Calu3 (cell line): ENCODE measurements around the gene TTC12. TPM values are rescaled to one million over a fixed set of nuclear protein-coding genes. Genes with fewer than 3 reads are reported as not detected.

ENCODE experiments used
- BruUV-seq: library from RNA; stranded (reverse); fragments of 400-500 nt; replicated peaks from 2 replicates; lab custom pipeline; 2021; lab: Mats Ljungman, UMichigan
- CTCF ChIA-PET: fragments of 300-600 bp; sonication (Branson Sonifier 250); formaldehyde crosslinking; loops from one replicate; lab custom pipeline; 2022; ENCODE audit warnings: antibody characterized with exemption; lab: Charles Lee
- DNase-seq: peaks from one replicate; pipeline ENCODE4 v3.0.0; 2022
- H3K27ac Mint-ChIP-seq: one replicate; pipeline ENCODE4 v1.8.0; 2022; ENCODE audit warnings: mixed read lengths; ENCODE audit not compliant: unreplicated experiment
- H3K27me3 Mint-ChIP-seq: one replicate; pipeline ENCODE4 v1.8.0; 2022; ENCODE audit warnings: mixed read lengths; ENCODE audit not compliant: unreplicated experiment
- H3K36me3 Mint-ChIP-seq: one replicate; pipeline ENCODE4 v1.8.0; 2022; ENCODE audit warnings: mild to moderate bottlenecking, moderate library complexity, mixed read lengths; ENCODE audit not compliant: insufficient read depth, unreplicated experiment
- H3K4me1 Mint-ChIP-seq: one replicate; pipeline ENCODE4 v1.8.0; 2022; ENCODE audit warnings: mild to moderate bottlenecking, low read depth, mixed read lengths; ENCODE audit not compliant: unreplicated experiment
- H3K4me3 Mint-ChIP-seq: one replicate; pipeline ENCODE4 v1.8.0; 2022; ENCODE audit warnings: mild to moderate bottlenecking, low read depth, moderate library complexity, mixed read lengths; ENCODE audit not compliant: unreplicated experiment
- H3K9me3 Mint-ChIP-seq: one replicate; pipeline ENCODE4 v1.8.0; 2022; ENCODE audit warnings: low read depth, mixed read lengths; ENCODE audit not compliant: unreplicated experiment
- CTCF ChIP-seq: fragments of 200-600 bp; IDR thresholded peaks from one replicate; pipeline ENCODE4 v1.8.0; 2022; ENCODE audit warnings: antibody characterized with exemption; ENCODE audit not compliant: unreplicated experiment
- intact Hi-C: fragments of 100-400 bp; cut with micrococcal nuclease; formaldehyde crosslinking; loops from one replicate; pipeline ENCODE4 v1.10.0; 2022; ENCODE audit not compliant: unreplicated experiment
- total RNA-seq: library from RNA; stranded (reverse); gene quantifications from 2 replicates; pipeline ENCODE4 v1.2.3, GENCODE V29; 2022

TTC12 gene
- total RNA-seq, 1 experiment from 2014 or later, result 15.0 TPM

DNA sequence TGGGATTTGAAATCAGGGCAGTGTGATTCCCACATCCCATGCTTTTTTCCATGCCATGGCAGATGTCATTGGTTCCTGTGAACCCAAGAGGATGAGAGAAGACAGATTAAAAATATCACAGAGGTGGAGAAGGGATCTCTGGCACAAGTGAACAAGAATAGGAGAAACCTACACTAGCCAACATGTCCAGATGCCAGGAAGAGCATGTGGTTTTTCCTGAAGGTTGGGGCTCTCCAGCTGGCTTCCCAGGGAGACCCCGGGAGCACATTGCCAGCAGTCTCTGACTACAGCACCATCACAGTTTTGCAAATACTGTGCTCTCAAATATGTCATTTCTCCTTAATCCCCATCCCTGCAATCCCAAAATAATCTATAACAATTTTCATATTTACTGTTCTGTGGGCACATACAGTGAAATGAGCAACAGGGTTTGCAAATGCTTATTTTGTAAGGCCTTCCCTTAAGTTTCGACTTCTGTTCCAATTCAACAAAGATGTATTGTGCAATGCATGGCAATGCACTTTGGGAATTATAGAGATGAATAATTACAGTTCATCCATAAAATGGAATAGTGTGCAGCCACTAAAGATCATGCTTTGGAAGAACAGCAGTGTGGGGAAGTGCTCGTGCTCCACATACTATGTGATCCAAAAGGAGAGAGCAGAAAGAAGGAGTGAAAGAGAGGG, 78.0 kb downstream of the TTC12 start:
- H3K4me3 Mint-ChIP-seq, result no peak overlapping the region
- no peak for TF ChIP-seq CTCF
- no peaks in the 10 kb centered on the region for H3K27me3 Mint-ChIP-seq
- no peak for DNase-seq
- no TSS peak for BruUV-seq
- CTCF ChIA-PET, result no interaction called here
- H3K36me3 Mint-ChIP-seq, result no peaks in the 10 kb centered on the region
- intact Hi-C loops, result no loop called here
- no peaks in the 10 kb centered on the region for H3K9me3 Mint-ChIP-seq
- H3K27ac Mint-ChIP-seq, result no peak overlapping the region
- no peaks in the 10 kb centered on the region for H3K4me1 Mint-ChIP-seq

- Mint-ChIP-seq H3K27ac (no peak overlapping the region), H3K9me3 (no peaks in the 10 kb centered on the region), H3K4me1 (no peaks in the 10 kb centered on the region), H3K36me3 (no peaks in the 10 kb centered on the region), H3K4me3 (no peak overlapping the region), H3K27me3 (no peaks in the 10 kb centered on the region)
- TF ChIP-seq CTCF, result no peak
- no TSS peak for BruUV-seq
- no peak for DNase-seq
- intact Hi-C loops, result no loop called here
- CTCF ChIA-PET, result no interaction called here
These were observed 79.2 kb downstream of the TTC12 start for GRCh38 chr11:113393501-113393985.

DNA sequence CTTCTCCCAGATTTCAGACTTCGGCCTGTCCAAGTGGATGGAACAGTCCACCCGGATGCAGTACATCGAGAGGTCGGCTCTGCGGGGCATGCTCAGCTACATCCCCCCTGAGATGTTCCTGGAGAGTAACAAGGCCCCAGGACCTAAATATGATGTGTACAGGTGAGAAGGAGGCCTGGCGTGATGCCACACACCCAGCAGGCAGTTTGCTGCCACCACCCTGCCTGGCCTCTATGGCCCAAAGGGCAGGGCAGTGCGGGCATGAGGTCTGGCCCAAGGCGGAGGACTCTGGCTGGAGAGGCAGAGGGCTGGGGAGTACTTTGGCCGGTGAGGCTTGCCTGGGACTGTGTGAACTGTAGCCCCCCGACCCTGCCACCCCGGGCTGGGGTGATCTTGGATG, 80.5 kb downstream of the TTC12 start:
- no peak overlapping the region for H3K27ac Mint-ChIP-seq
- no peak for DNase-seq
- intact Hi-C loops, result no loop called here
- BruUV-seq, result no TSS peak
- no peaks in the 10 kb centered on the region for H3K36me3 Mint-ChIP-seq
- CTCF ChIA-PET, result no interaction called here
- no peak for TF ChIP-seq CTCF
- no peak overlapping the region for H3K4me3 Mint-ChIP-seq
- H3K4me1 Mint-ChIP-seq, result no peaks in the 10 kb centered on the region
- no peaks in the 10 kb centered on the region for H3K27me3 Mint-ChIP-seq
- H3K9me3 Mint-ChIP-seq, result no peaks in the 10 kb centered on the region

GRCh38 chr11:113395782-113396336, 81.5 kb downstream of the TTC12 start:
- H3K9me3 Mint-ChIP-seq, result no peaks in the 10 kb centered on the region
- no peak overlapping the region for H3K4me3 Mint-ChIP-seq
- H3K36me3 Mint-ChIP-seq, result no peaks in the 10 kb centered on the region
- H3K27ac Mint-ChIP-seq, result no peak overlapping the region
- intact Hi-C loops, result no loop called here
- no peaks in the 10 kb centered on the region for H3K4me1 Mint-ChIP-seq
- TF ChIP-seq CTCF, result no peak
- DNase-seq, result no peak
- CTCF ChIA-PET, result interaction anchor here (0.7 kb wide), 1 partner anchor 13 kb away, joined by 3 read pairs; no protein-coding TSS in a partner anchor
- BruUV-seq, result no TSS peak
- H3K27me3 Mint-ChIP-seq, result no peaks in the 10 kb centered on the region
